Activated CD8-positive, alpha-beta memory T cell treated with anti-CD3 and anti-CD28 coated beads, Interleukin-2, amount 50 U/mL, for 24 hours (primary cell): ENCODE measurements around the gene CDC14A.
"Not testable (repeated sequence)": the region's sequence is repeated elsewhere in the genome, so short reads cannot be mapped to it uniquely, and the experiment has no call there.

Experiments used
- DNase-seq: peaks from one replicate; pipeline ENCODE4 v3.0.0-alpha.2; 2020; ENCODE audit errors: extremely low read depth

CDC14A gene

DNA sequence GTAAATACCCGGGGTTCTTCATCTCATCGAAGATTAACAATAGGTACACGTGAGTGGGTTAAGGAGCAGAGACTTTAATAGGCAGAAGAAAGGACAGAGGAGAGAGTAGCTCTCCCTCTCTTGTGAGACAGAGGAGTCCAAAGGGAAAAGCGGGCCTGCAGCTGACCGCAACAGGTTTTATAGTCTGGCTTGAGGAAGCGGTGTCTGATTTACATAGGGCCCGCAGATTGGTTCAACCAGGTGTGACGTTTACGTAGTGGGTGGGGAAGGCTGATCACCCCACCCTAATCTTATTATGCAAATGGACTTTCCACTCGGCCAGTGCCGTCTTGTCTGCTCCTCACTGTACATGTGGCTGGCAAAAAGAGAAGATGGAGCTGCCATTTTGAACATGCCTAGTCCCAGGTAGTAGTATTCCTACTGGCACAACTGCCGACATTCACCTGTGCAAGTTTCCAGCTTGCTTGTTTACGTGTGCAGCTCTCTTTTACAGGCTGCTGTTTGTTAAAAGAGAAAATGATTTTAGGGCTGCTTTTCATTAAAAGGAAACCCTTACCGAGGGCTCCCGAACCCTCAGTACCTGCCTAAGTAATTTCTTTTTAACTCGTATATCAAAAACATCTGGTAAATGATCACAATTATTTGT lies 10.6 kb downstream of the CDC14A start:
- no peak for DNase-seq

DNA sequence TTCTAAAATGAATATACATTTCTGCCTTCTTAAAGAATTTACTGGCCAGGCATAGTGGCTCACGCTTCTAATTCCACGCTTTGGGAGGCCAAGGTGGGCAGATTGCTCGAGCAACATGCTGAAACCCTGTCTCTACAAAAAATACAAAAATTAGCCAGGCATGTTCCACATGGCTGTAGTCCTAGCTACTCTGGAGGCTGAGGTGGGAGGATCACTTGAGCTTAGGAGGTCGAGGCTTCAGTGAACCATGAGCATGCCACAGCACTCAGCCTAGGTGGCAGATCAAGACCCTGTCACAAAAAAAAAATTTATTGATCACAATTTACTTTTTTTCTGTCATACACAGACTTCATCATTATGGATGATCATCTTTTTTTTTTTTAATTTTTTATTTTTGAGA lies 11.5 kb downstream of the CDC14A start:
- DNase-seq = no peak

DNA sequence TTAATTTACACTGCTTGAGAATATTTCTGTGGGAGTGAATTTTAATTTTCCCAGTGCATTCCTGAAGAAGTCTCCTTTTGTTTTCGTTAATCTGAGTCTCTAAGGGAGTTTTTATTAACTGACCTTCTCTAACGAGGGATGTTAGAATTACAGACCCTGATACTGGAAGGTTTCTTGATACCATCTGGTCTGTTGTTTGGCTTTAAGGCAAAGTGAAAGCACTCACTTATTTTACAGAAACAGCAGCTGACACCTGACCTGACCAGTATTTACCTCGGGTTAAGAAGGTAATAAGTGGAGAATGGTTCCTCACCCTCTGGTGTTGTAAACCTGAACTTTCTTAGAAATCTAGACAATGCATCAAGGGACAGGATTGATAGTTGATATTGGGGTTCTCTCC lies 12.4 kb downstream of the CDC14A start:
- DNase-seq = no peak

DNA sequence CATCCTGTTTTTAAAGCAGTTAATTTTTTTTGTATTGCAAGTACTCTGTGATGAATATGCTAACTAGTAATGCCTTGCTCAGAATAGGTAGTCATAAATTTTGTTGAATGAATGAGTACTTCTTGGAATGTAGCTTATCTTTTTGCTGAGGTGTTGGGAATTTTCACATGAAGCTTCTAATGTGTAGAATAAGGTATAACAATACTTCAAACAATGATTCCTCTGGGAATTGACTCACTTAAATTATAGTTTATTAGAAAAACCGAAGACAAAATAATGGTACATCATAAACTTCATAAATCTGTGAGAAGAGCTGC lies 13.9 kb downstream of the CDC14A start:
- no peak for DNase-seq

DNA sequence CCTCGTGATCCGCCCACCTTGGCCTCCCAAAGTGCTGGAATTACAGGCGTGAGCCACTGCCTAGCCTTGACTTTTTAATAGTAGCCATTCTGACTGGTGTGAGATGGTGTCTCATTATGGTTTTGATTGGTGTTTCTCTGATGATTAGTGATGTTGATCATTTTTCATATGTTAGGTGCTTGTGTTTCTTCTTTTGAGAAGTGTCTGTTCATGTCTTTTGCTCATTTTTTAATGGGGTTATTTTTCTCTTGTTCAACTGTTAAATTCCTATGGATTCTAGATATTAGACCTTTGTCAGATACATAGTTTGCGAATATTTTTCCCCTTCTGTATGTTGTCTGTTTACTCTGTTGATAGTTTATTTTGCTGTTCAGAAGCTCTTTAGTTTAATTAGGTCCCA lies 17.0 kb downstream of the CDC14A start:
- not testable (repeated sequence) for DNase-seq

DNA sequence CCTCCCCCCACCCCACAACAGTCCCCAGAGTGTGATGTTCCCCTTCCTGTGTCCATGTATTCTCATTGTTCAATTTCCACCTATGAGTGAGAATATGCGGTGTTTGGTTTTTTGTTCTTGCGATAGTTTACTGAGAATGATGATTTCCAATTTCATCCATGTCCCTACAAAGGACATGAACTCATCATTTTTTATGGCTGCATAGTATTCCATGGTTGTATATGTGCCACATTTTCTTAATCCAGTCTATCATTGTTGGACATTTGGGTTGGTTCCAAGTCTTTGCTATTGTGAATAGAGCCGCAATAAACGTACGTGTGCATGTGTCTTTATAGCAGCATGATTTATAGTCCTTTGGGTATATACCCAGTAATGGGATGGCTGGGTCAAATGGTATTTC lies 21.6 kb downstream of the CDC14A start:
- DNase-seq = not testable (repeated sequence)

DNA sequence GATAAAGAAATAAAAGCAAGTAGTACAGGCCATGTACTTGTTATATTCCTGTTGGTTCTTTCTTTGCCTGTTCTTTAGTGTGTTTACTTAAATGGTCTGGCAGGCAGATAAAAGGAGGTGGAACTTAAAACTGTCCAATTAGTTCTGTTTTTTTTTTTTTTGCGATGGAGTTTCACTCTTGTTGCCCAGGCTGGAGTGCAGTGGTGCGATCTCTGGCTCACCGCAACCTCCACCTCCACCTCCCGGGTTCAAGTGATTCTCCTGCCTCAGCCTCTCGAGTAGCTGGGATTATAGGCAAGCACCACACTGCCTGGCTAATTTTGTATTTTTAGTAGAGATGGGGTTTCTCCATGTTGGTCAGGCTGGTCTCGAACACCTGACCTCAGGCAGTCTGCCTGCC lies 24.6 kb downstream of the CDC14A start:
- DNase-seq = not testable (repeated sequence)

DNA sequence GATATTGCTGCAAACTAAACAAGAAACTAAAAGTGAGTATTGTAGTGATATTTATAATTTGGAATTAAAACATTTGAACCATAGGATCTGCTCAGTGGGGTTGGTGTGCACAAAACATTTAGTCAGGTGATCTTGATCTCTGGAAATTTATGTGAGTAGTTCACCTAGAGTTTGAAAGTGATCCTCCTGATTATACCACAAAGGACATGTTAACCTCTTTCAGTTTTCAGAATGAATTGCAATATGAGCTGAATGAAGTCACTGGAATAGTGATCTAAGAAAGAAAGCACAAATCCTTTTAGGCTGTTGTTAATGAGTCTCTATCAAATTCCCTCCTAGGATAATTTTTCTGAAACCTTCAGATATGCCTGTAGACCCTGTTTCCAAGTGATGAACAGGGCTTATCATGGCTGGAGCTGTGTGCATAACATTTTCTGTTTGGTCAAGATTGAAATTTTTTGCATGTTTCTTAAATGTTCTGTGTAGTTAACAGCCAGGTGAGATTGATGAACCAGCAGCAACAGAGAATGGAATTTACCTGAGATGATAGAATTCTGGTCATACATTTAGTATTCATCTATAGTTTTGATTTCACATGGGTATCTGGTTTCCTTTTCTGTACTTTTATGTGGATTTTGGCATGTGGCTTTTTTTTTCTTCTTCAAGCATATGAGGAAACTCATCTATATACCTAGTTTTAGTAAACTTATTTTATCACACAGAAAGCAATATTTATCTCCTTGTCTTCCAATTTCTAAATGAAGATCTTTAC lies 25.5 kb downstream of the CDC14A start:
- DNase-seq = no peak

DNA sequence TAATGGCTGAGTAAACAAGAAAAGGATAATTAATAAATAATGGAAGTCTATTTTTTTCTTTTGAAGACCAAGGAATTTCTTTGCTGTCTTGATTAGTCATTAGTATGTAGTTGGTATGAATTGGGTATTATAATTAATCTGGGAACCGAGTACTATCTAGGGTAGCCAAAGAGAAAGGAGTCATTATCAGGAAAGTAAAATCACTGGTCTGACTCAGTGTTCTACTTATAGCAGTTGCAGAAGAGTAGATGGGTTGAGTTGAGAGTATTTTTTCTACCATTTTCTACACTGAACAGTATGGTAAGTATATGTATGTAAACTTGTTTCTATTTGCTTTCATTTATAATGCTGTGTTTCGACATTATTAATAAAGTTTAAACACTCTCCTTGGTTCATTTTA lies 26.6 kb downstream of the CDC14A start:
- DNase-seq = no peak

DNA sequence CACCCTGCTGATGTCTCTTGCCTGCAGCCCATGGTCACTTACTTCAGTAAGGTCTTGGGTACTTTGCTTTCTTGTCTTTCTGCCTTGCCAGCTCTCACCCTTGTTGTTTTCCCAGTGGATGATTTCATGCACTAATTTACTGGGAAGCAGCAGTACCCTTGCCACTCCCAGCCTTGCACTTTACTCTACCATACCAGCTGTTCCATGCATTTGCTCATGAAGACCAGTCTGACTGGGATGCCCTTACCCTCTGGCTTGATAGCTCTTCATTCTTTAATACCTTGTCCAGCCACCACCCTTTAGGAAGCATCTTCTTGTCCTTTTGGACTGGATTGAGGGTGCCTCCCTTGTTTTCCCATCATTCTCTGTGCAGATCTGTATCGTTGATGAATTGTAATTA lies 28.3 kb downstream of the CDC14A start:
- DNase-seq = no peak

DNA sequence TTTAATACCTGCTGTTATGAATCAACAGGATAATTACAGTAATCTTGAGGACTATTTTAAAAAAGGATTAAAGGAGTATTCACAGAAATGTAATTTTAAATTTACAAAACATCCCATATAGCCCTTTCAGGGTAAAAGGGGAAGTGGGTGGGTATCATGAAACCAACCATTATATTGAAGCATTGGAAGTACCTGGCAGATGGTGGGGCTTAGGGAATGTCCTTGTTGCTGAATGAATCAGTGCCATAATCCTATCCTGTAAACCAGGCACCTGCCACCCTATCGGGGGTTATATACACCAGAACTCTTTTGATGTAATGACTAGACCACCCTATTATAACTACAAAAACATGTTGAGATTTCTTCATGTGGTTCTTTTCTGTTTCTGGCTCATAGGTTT lies 30.4 kb downstream of the CDC14A start:
- DNase-seq = no peak

DNA sequence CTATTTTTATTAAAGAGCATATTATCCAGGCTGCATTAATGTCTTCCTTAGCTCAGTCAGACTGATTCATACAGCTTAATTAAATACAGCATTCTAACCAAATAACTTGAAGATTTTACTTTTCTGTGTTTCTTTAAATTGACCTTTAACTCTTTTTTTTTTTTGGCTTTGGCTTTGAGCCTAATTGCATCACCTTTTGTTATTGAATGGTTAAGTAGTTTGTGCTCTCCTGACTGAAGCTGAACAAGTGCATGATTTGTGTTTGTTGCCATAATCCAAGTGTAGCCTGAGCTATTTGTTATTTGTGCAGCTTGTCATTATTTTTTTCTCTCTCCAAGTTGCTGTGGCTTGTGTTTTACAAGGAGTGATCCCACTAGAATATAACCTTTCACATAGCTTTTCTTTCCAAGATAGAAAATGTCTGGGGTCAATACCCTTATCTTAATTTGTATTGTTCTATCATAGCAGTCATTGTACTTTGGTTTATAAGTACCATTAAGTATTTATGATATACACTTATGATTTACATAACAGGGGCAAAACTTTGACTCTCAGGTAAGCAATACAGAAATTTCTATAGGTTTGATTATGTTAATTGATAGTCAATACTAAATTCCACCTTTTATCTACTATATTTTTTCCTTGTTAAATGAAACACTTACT lies 31.6 kb downstream of the CDC14A start:
- no peak for DNase-seq

DNA sequence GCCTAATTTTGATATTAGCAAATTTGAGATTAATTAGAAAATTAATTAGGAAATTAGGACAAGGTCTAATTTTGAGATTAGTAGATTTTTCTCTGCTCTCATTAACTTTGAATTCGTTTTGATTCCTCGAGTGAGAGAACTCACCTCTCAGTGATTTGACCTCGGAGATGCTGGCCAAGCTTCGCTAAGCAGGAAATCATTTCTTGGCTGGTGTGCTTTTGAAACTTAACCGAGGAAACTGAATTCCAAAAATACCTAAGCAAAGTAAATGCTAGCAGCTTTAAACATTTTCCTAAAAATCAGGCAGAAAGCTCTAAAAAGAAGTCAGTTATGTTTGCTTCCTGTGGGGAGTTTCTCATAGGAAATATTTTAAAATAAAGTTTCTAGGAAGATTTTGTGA lies 34.9 kb downstream of the CDC14A start:
- DNase-seq = no peak

DNA sequence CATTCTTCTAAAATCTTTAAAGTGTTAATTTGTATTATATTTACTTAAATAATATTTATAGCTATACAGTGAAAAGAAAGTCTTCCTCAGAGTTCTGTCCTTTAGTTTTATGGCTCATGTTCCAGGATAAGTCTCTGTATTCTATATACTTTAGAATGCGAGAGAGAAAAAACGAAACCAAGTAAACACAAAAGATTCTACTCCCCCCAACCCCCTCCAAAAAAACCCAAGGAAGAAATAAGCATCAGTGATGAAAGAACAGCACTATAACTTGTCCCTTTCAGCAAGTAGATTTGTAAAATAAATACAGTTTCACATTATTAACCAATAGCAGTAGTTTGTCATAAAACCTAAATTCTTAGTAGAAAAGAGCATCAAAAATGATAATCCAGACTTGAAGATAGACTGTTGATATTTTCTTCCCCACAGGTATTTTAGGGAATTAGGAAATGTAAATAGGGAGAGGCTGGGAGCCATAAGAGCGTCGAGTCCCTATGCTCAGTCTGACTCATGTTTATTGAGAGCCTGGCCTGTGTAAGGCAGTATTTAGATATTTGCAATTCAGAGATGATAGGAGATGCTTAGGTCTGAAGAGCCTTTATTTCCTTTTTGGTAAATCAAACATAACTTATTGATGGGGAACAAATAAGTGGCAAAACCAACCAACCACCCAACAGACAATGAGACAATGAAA lies 35.5 kb downstream of the CDC14A start:
- DNase-seq = no peak

DNA sequence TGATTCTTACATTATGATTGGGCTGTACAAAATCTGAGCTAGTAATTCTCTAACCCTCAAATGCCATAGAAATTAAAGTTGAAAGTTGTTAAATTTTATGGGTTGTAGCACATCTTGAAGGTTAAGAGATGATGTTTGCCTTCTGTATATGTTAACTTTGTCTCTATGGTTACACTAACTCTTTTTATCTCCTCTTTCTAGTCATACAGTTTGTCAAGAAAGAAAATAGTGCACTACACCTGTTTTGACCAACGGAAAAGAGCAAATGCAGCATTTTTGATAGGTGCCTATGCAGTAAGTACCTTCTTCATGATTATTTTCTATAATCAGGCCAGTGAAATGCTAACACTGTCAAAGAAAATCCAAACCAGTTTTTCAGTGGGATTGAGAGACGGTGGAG lies 38.2 kb downstream of the CDC14A start:
- DNase-seq = no peak

DNA sequence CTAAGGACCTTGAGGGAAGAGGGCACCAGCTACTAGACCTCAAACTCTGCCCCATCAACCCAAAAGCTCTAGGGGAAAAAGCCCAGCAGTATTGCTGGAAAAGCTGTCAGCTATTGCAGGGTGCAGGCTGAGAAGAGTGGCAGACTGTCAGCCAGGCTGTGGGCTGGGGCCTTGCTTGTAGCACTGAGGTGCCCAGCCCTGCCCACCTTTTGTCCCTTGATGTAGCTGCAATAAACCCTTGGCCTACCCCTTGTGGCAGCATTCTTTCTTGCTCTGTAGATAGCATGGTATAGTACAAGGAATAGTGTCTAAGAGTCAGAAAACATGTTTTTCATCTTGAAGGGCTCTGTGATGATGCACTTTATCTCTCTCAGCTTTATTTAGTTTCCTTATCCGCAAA lies 39.4 kb downstream of the CDC14A start:
- no peak for DNase-seq

DNA sequence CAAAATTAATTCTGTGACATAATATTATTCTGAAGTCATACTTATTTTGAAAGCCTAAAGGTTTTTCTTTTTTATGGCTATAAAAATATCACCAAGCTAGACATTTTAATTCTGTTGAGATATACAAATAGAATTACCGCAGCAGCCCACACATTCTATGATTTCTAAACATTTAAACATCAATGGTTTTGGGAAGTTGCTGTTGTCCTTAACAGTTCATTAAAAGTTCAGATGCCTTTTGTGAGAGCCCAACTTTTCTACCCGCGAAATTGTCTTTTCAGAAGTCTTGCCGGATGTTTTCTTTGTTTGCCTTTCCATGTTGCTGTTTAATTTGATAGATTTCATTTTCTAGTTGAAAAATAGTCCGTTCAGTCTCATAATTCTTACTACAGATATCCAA lies 40.5 kb downstream of the CDC14A start:
- DNase-seq = no peak

DNA sequence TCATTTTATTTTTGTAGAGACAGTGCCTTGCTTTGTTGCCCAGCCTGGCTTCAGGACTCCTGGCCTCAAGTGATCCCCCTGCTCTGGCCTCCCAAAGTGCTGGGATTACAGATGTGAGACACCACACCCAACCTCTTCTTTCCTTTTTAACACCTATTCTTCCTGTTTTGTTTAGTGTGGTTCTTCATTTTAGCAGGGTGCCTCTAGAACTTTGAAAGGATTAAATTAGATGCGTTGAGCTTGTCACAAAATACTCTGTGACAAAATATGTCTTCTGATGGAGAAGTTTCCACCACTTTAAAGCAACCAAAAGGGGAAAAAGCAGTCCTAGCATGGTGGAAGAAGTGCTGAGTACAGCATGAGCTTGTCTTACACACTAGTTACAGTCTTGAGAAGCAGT lies 42.0 kb downstream of the CDC14A start:
- no peak for DNase-seq

DNA sequence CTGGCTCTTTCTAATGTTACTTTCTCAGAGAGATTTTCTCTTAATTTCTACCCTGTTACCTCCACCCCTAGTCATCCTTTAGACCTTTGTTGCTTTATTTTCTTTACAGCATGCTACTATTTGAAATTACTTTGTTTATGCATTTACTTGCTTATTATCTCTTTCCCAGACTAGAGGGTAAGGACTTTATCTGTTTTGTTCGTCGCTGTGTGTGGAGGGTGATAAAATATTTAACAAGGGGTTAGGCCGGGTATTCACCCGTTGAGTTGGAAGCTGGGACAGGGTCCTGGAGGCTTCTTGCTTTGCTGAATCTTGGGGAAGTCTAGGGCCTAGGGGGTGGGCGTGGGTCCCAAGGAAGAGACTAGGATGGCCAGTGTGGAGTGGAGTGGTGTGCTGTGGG lies 43.6 kb downstream of the CDC14A start:
- DNase-seq = no peak

DNA sequence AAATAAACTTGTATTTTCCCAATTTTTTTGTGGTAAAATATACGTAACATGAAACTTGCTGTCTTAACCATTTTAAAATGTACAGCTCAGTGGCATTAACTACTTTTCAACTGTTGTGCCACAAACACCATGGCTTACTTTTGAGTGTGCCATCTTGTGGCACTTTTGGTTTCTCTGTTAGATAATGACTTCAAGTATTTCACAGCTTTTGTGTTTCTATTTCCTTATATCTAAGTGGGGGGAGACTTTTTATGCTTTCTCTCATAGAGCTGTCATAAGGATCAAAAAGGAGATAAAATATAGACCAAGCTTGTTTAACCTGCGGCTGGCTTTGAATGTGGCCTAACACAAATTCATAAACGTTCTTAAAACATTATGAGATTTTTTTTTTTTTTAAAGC lies 44.3 kb downstream of the CDC14A start:
- DNase-seq = no peak

DNA sequence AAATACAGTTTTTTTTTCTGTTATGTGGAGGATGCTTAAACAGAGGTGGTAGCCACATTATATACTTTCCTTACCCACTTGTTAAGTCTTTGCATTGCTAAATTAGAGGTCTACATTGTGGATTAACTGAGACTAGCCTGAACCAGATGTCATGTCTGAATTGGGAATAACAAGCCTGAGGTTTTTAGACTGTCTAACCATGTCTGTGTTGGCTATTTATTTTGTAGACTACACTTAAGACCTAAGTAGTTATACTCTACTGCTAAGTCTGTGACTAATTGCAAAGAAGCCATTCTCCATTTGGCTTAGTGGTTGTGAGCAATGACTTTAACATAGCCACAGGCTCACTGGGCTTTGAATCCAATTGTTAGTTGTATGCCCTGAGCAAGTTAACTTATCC lies 45.4 kb downstream of the CDC14A start:
- no peak for DNase-seq

DNA sequence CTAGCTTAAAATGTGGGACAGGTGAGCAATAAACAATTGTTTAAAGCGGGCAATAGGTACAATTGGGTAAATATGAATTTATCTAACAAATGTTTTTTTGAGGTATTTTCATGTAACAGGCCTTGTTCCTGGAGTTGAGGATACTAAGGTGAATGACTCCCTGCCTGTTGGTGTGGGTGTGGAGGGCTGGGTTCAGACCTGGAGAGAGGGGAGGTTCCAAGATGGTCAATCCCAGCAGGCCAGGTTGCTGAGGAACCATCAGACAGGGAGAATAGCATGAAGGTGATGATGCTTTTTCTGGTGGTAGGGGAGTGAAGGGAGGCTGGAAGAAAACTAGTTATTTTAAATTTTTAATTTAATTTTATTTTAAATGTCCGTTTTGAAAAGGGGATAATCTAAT lies 46.3 kb downstream of the CDC14A start:
- no peak for DNase-seq

DNA sequence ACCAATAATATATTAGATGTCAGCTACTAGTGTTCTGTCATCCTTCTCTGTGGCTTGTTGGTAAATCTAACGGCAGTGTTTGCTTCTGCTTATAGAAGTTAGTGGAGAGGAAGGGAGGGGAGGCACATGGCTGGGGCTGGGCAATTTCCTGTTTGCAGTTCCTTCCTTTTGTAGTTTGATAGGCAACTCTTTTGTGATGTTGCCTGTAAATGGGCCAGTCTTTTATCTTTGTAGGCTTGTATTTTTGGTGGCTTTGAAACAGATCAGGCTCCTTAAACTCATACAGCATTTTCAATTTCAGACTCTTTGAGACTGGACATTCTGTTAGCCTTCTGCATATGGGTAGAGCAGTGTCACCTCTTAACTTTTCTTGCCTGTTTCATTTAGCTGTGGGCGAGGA lies 48.1 kb downstream of the CDC14A start:
- DNase-seq = no peak
